SK-N-SH treated with all-trans-retinoic acid at 6 μM for 48 hours (cell line): ENCODE results near the gene MAP3K2.

Experiments
- ISL1 ChIP-seq: fragments of 250-450 bp; sonication (Bioruptor Pico); IDR thresholded peaks from 2 replicates; pipeline ENCODE4 v2.1.2; 2022; ENCODE audit warnings: mild to moderate bottlenecking, moderate library complexity
- OSR1 ChIP-seq: fragments of 250-450 bp; sonication (Bioruptor Pico); IDR thresholded peaks from 2 replicates; pipeline ENCODE4 v1.8.0; 2022; ENCODE audit warnings: moderate library complexity, mild to moderate bottlenecking, inconsistent platforms
- TOX ChIP-seq: fragments of 250-450 bp; sonication (Bioruptor Pico); IDR thresholded peaks from 2 replicates; pipeline ENCODE4 v1.8.0; 2021; ENCODE audit warnings: mild to moderate bottlenecking, moderate library complexity, borderline replicate concordance
- TF ChIP-seq, protein P1 (sequence below): fragments of 250-450 bp; sonication (Bioruptor Pico); IDR thresholded peaks from 2 replicates; pipeline ENCODE4 v1.8.0; 2020; ENCODE audit warnings: mild to moderate bottlenecking, moderate library complexity, borderline replicate concordance
- TF ChIP-seq, protein P2 (sequence below): fragments of 250-450 bp; sonication (Bioruptor Pico); IDR thresholded peaks from 2 replicates; pipeline ENCODE4 v1.5.1; 2020; ENCODE audit warnings: low read depth, mild to moderate bottlenecking, moderate library complexity

DNA sequence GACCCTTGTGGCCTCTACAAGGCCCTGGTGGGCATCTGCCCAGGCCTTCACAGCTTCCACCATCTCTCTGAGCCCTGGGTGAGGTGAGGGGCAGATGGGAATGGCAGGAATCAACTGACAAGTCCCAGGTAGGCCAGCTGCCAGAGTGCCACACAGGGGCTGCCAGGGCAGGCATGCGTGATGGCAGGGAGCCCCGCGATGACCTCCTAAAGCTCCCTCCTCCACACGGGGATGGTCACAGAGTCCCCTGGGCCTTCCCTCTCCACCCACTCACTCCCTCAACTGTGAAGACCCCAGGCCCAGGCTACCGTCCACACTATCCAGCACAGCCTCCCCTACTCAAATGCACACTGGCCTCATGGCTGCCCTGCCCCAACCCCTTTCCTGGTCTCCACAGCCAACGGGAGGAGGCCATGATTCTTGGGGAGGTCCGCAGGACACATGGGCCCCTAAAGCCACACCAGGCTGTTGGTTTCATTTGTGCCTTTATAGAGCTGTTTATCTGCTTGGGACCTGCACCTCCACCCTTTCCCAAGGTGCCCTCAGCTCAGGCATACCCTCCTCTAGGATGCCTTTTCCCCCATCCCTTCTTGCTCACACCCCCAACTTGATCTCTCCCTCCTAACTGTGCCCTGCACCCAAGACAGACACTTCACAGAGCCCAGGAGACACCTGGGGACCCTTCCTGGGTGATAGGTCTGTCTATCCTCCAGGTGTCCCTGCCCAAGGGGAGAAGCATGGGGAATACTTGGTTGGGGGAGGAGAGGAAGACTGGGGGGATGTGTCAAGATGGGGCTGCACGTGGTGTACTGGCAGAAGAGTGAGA lies 32.5 kb upstream of the MAP3K2 start:
- TF ChIP-seq TOX (CRISPR knock-in tag) (no peak), OSR1 (CRISPR knock-in tag) (no peak), ISL1 (no peak)
- TF ChIP-seq, protein P1, sequence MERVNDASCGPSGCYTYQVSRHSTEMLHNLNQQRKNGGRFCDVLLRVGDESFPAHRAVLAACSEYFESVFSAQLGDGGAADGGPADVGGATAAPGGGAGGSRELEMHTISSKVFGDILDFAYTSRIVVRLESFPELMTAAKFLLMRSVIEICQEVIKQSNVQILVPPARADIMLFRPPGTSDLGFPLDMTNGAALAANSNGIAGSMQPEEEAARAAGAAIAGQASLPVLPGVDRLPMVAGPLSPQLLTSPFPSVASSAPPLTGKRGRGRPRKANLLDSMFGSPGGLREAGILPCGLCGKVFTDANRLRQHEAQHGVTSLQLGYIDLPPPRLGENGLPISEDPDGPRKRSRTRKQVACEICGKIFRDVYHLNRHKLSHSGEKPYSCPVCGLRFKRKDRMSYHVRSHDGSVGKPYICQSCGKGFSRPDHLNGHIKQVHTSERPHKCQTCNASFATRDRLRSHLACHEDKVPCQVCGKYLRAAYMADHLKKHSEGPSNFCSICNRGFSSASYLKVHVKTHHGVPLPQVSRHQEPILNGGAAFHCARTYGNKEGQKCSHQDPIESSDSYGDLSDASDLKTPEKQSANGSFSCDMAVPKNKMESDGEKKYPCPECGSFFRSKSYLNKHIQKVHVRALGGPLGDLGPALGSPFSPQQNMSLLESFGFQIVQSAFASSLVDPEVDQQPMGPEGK (CRISPR knock-in tag), result no peak
- TF ChIP-seq, protein P2, sequence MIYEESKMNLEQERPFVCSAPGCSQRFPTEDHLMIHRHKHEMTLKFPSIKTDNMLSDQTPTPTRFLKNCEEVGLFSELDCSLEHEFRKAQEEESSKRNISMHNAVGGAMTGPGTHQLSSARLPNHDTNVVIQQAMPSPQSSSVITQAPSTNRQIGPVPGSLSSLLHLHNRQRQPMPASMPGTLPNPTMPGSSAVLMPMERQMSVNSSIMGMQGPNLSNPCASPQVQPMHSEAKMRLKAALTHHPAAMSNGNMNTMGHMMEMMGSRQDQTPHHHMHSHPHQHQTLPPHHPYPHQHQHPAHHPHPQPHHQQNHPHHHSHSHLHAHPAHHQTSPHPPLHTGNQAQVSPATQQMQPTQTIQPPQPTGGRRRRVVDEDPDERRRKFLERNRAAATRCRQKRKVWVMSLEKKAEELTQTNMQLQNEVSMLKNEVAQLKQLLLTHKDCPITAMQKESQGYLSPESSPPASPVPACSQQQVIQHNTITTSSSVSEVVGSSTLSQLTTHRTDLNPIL (CRISPR knock-in tag), result no peak
